ENCODE data around the gene SLC27A6.
"Not testable (repeated sequence)": the region's sequence is repeated elsewhere in the genome, so short reads cannot be mapped to it uniquely, and the experiment has no call there.

SLC27A6 gene

GRCh38 chr5:129001841-129002526, 36.7 kb downstream of the SLC27A6 start:
- no peak for DNase-seq (ENCODE audit: low spot score)

DNA sequence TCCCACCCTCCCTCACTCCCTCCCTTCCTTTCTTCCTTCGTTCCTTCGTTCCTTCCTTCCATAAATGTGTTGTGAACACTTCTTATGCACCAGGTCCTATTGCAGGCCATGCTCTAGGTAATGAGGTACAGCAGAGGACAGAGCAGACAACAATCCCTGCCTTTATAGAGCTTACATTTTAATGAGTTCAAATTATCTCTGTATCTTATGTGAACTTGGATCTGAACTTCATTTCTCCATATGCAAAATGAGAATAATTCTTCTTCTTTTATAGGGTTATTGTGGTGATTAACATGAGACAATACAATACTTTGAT, 37.2 kb downstream of the SLC27A6 start:
- DNase-seq (ENCODE audit: low spot score) = no peak

DNA sequence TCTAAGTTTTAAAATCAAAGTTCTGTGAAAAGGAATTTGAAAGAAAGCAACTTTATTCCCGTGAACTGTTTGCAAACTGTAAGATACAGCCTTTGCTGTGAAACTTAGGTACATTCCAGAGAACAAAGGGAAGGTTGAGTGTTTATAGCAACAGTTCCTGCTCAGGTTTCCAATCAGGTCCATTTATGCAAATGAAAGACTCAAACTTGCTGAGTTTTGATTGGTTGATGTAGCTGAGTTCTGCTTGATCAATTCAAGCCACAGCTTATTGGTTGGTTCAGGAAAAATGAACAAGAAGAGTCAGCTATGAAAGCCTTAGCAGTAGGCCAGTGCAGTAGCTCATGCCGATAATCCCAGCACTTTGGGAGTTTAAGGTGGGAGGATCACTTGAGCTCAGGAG, 37.9 kb downstream of the SLC27A6 start:
- no peak for DNase-seq (ENCODE audit: low spot score)

DNA sequence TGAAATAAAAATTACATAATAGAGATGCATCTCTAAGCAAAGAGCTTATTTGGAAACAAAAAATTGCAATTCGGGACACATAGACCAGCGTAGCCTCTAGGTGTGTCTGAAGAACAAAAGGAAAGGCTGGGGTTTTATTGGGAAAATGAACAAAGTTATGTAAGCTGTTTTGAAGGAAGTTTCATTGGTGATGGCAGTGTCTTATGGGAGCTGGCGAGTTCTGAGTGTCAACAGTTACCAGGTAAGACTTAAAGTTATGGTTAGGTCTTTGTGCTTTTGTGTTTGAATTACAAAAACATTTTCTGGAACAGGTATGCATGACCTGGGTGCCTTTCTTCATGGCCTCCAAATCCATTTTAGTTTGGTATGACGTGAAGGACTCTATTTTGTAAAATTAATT, 48.9 kb downstream of the SLC27A6 start:
- no peak for DNase-seq (ENCODE audit: low spot score)

DNA sequence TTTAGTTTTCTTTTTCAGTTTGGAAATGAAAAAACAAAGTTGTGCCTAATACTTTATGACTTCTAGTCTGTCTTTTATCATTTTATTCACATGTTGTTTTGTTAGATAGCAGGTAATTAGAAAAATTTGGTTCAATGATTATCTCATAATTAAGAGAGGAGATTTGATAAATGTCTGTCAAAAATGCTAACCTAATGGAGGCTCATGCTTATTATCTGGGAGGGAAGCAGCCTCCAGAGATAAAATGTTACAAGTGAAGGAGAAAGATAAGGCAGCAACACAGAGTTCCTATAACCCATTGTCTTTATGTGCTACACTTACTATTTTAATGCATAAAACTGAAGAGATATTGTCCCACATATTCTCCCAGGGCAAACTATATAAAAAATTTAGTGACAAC, 53.5 kb downstream of the SLC27A6 start:
- DNase-seq (ENCODE audit: low spot score) = no peak

DNA sequence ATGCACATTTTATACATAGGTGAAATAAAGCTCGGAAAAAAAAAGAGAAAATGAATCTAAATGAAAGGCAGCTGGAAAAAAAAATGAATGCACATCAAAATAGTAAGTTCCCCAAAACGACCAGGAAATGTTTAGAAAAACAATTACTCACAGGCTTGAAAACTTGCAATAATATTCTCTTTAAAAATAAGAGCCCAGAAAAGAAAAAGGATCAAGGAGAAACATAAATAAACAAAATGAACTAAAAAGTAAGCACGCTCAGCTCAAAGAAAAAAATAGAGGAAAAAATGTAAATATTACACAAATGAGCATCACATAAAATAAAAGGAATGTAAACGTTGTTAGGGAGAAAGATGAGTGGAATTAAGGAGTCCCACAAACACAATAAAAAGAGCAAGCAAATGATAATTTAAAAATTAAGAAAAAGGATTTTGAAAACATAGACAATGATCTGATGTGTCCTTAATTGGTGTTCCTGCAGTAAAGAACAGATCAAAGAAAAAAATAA, 54.2 kb downstream of the SLC27A6 start:
- no peak for DNase-seq (ENCODE audit: low spot score)

- DNase-seq (ENCODE audit: low spot score) = no peak
Observed at GRCh38 chr5:129020683-129021082, 55.4 kb downstream of the SLC27A6 start.

- no peak for DNase-seq (ENCODE audit: low spot score)
Observed at GRCh38 chr5:129021744-129022143, 56.5 kb downstream of the SLC27A6 start.

DNA sequence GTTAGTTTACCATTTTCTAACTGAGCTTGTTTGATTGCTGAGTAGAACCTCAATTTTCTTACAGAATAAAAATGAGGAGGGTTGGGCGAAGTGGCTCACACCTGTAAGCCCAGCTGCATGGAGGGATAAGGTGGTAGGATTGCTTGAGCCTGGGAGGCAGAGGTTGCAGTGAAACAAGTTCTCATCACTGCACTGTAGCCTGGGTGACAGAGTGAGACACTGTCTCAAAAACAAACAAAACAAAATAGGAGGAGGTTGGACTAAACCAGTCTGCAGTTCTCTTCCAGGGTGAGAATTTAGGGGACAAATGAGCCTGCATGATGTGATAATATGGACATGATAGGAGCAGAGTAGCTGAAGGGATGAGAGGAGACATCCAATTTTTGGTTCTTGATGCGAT, 57.3 kb downstream of the SLC27A6 start:
- no peak for DNase-seq (ENCODE audit: low spot score)

GRCh38 chr5:129027260-129027659, 62.0 kb downstream of the SLC27A6 start:
- no peak for DNase-seq (ENCODE audit: low spot score)

GRCh38 chr5:129031886-129032683, 66.8 kb downstream of the SLC27A6 start:
- DNase-seq (ENCODE audit: low spot score) = no peak

GRCh38 chr5:129036257-129036656, 71.0 kb downstream of the SLC27A6 start:
- DNase-seq (ENCODE audit: low spot score) = not testable (repeated sequence)

- DNase-seq (ENCODE audit: low spot score) = no peak
Observed at GRCh38 chr5:129041196-129041881, 76.1 kb downstream of the SLC27A6 start.

DNA sequence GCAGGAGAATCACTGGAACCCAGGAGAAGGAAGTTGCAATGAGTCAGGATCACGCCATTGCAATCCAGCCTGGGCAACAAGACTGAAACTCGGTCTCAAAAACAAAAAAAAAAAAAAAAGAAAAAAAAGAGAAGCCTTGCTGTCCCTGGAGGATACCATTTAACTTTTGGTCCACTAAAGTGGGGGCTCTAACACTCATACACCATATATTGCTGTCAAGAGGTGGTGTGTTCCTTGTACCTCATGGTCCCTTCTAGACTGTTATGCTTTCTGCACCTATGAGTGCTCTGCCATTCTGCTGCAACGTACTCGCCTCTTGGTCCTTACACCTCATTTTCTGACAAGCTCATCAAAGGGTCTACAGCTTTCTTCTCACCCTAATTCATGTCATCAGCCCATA, 77.0 kb downstream of the SLC27A6 start:
- no peak for DNase-seq (ENCODE audit: low spot score)

DNA sequence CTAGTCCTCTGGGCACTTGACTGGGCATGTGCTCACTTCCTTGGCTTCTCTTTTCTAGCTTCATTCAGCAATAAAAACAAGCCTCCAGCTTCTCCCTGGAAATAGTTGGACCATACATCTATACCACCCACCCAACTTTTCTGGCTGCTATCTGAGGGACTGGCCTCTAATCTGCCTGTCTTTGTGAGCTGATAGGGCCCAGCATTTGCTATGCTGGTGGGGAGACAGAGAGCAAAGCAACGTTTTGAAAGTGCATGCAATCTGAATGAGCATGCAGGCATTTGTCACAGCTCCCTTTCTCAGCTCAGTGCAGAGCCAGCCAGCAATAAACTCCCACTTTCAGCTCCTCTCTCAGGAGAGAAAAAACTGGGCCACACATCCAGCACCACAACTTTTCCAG, 78.6 kb downstream of the SLC27A6 start:
- DNase-seq (ENCODE audit: low spot score) = no peak

DNA sequence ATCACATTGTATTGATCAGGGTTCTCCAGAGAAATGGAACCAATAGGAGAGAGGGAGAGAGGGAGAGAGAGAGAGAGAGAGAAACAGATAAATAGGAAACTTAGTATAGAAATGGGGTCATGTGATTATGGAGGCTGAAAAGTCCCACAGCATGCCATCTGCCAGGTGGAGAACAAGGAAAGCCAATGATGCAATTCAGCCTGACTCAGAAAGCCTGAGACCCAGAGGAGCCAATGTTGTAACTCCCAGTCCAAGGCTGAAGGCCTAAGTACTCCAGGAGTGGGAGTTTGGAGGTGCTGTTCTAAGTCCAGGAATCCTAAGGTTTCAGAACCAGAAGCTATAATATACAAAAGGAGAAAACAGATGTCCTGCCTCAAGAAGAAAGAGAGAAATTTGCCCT, 80.9 kb downstream of the SLC27A6 start:
- no peak for DNase-seq (ENCODE audit: low spot score)

GRCh38 chr5:129048509-129048908, 83.2 kb downstream of the SLC27A6 start:
- no peak for DNase-seq (ENCODE audit: low spot score)

DNA sequence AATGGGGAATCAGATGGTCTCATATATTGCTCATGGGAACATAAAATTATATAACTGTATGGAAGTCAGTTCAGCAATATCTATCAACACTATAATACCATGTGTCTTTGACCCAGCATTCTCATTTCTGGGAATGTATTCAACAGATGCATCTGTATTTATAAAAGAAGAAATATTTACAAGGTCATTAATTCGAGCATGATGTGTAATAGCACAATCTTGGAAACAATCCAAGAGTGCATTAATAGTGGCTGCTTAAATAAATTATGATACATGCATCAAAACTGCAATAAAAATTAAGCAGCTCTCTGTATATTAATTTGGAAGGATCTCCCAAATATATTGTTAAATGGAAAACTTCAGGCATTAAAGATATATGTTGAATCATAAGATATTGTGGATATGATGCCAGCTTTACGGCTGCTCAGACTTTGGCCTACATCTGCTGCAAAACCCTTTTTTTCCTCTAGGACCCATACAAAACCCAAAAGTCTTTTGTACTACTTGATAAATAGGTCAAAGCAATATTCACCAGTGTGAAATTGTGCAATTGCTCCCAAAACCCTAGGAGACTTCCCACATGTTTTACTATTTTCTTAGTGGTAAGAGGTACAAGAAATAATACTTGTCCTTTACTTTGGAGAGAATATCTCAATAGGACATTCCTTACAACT, 84.0 kb downstream of the SLC27A6 start:
- no peak for DNase-seq (ENCODE audit: low spot score)

GRCh38 chr5:129051283-129051682, 86.0 kb downstream of the SLC27A6 start:
- no peak for DNase-seq (ENCODE audit: low spot score)

- DNase-seq (ENCODE audit: low spot score) = no peak
Observed at GRCh38 chr5:129053438-129053837, 88.2 kb downstream of the SLC27A6 start.

- DNase-seq (ENCODE audit: low spot score) = no peak
Observed at GRCh38 chr5:129057329-129057728, 92.0 kb downstream of the SLC27A6 start.

- no peak for DNase-seq (ENCODE audit: low spot score)
Observed at GRCh38 chr5:129061849-129062248, 96.6 kb downstream of the SLC27A6 start.

Data from left forelimb (tissue), 1 donor.